ENCODE measurements around the gene ZKSCAN8.
"Not testable (repeated sequence)": the region's sequence is repeated elsewhere in the genome, so short reads cannot be mapped to it uniquely, and the experiment has no call there.

The ZKSCAN8 gene

GRCh38 chr6:28141500-28142329, at the start of gene ZKSCAN8:
Gene ZKSCAN8, plus strand, starts transcription at chr6:28141883. Its CDS starts 6,525 bp downstream, at chr6:28148408.
- peak; percentile 85 for DNase-seq (ENCODE audit: low read depth)

GRCh38 chr6:28102222-28102621, 39.5 kb upstream of the ZKSCAN8 start:
- not testable (repeated sequence) for DNase-seq (ENCODE audit: low read depth)

- DNase-seq (ENCODE audit: low read depth), result not testable (repeated sequence)
Measured at GRCh38 chr6:28102699-28103098, 39.0 kb upstream of the ZKSCAN8 start.

- DNase-seq (ENCODE audit: low read depth), result peak; percentile 73
Measured at GRCh38 chr6:28104392-28105244, 37.1 kb upstream of the ZKSCAN8 start.

- peak; percentile 33 for DNase-seq (ENCODE audit: low read depth)
Measured at GRCh38 chr6:28105245-28105639, 36.4 kb upstream of the ZKSCAN8 start.

- DNase-seq (ENCODE audit: low read depth), result no peak
Measured at GRCh38 chr6:28107506-28107905, 34.2 kb upstream of the ZKSCAN8 start.

- DNase-seq (ENCODE audit: low read depth), result no peak
Measured at GRCh38 chr6:28111964-28112363, 29.7 kb upstream of the ZKSCAN8 start.

- no peak for DNase-seq (ENCODE audit: low read depth)
Measured at GRCh38 chr6:28115799-28116198, 25.9 kb upstream of the ZKSCAN8 start.

GRCh38 chr6:28117386-28118050, 24.2 kb upstream of the ZKSCAN8 start:
- peak; percentile 17 for DNase-seq (ENCODE audit: low read depth)

- no peak for DNase-seq (ENCODE audit: low read depth)
Measured at GRCh38 chr6:28118217-28118616, 23.5 kb upstream of the ZKSCAN8 start.

GRCh38 chr6:28121876-28122275, 19.8 kb upstream of the ZKSCAN8 start:
- no peak for DNase-seq (ENCODE audit: low read depth)

- DNase-seq (ENCODE audit: low read depth), result not testable (repeated sequence)
Measured at GRCh38 chr6:28122283-28122682, 19.4 kb upstream of the ZKSCAN8 start.

- DNase-seq (ENCODE audit: low read depth), result peak; percentile 82
Measured at GRCh38 chr6:28124350-28124970, 17.2 kb upstream of the ZKSCAN8 start, which contains the start of gene ZSCAN16. Gene ZSCAN16, plus strand, starts transcription at chr6:28124609. Its CDS starts 835 bp downstream, at chr6:28125444.

- no peak for DNase-seq (ENCODE audit: low read depth)
Measured at GRCh38 chr6:28124971-28125353, 16.7 kb upstream of the ZKSCAN8 start.

GRCh38 chr6:28125401-28125800, 16.3 kb upstream of the ZKSCAN8 start:
- DNase-seq (ENCODE audit: low read depth), result no peak

GRCh38 chr6:28134015-28134414, 7.7 kb upstream of the ZKSCAN8 start:
- peak; percentile 66 for DNase-seq (ENCODE audit: low read depth)

- no peak for DNase-seq (ENCODE audit: low read depth)
Measured at GRCh38 chr6:28134716-28135115, 7.0 kb upstream of the ZKSCAN8 start.

GRCh38 chr6:28135393-28135792, 6.3 kb upstream of the ZKSCAN8 start:
- DNase-seq (ENCODE audit: low read depth), result no peak

- DNase-seq (ENCODE audit: low read depth), result peak; percentile 93
Measured at GRCh38 chr6:28136585-28137504, 4.8 kb upstream of the ZKSCAN8 start.

- DNase-seq (ENCODE audit: low read depth), result peak; percentile 59
Measured at GRCh38 chr6:28137505-28137981, 4.1 kb upstream of the ZKSCAN8 start.
